Breast epithelium (tissue), 3 donors: Measurements from ENCODE around the gene PRCD.

Experiments used
- CTCF ChIP-seq, 3 donors: fragments of 450-650 bp; IDR thresholded peaks; one replicate each; pipeline ENCODE4 v1.5.1; 2016 to 2017; ENCODE audit warnings: antibody characterized with exemption in 3 of 3, mild to moderate bottlenecking in 3 of 3, moderate library complexity in 3 of 3
- POLR2A ChIP-seq: fragments of 450-650 bp; IDR thresholded peaks from one replicate; pipeline ENCODE4 v1.6.1; 2016; ENCODE audit warnings: antibody characterized with exemption, mild to moderate bottlenecking, moderate library complexity
- POLR2AphosphoS5 ChIP-seq, 3 donors: sonication (generic); formaldehyde crosslinking; IDR thresholded peaks; one replicate each; pipeline ENCODE4 v1.6.1; 2017; ENCODE audit warnings: antibody characterized with exemption in 3 of 3

- no peak for TF ChIP-seq POLR2A
- no peak for TF ChIP-seq CTCF (IDR thresholded peaks at IDR 0.05)
- TF ChIP-seq POLR2AphosphoS5 (IDR thresholded peaks at IDR 0.05), result no peak
Observed at GRCh38 chr17:76574166-76574565, 34.3 kb downstream of the PRCD start.
